CD4-positive, CD25-positive, alpha-beta regulatory T cell (primary cell): ENCODE measurements around the gene GCG. TPM values are rescaled to one million over a fixed set of nuclear protein-coding genes. Genes with fewer than 3 reads are reported as not detected.

ENCODE experiments used
- ATAC-seq, 2 donors: fragments of 150-1000 bp; cut with Tn5 transposase; one replicate each; pipeline ENCODE4 v1.10.0; 2021; ENCODE audit warnings: low read depth in 2 of 2, moderate number of reproducible peaks in 2 of 2, moderate library complexity in 1 of 2
- DNase-seq, 3 donors: peaks; one replicate each; pipeline versions ENCODE4 v3.0.0 to v3.0.0-alpha.2; 2012 to 2022; ENCODE audit warnings: mixed read lengths in 1 of 3
- H3K27ac ChIP-seq: one replicate; pipeline ENCODE4 v1.7.0; 2013; ENCODE audit warnings: mild to moderate bottlenecking, low read length; ENCODE audit not compliant: insufficient read depth, poor library complexity, severe bottlenecking
- H3K27me3 ChIP-seq: one replicate; pipeline ENCODE4 v1.7.0; 2013; ENCODE audit warnings: low read length; ENCODE audit not compliant: control insufficient read depth, insufficient read depth
- H3K36me3 ChIP-seq: one replicate; pipeline ENCODE4 v1.7.0; 2013; ENCODE audit warnings: mild to moderate bottlenecking, low read length, moderate library complexity; ENCODE audit not compliant: control insufficient read depth, insufficient read depth
- H3K4me1 ChIP-seq: 2 replicates; pipeline ENCODE4 v1.7.0; 2013; ENCODE audit warnings: mild to moderate bottlenecking, low read length; ENCODE audit not compliant: insufficient read depth, control insufficient read depth, poor library complexity, severe bottlenecking
- H3K4me3 ChIP-seq: one replicate; pipeline ENCODE4 v1.7.0; 2013; ENCODE audit warnings: low read depth, mild to moderate bottlenecking, low read length, moderate library complexity
- H3K9me3 ChIP-seq, 2 experiments: 1 replicate in 1 of 2; 2 replicates in 1 of 2; pipeline ENCODE4 v1.7.0; 2013; ENCODE audit warnings: low read length in 2 of 2, mild to moderate bottlenecking in 1 of 2, moderate library complexity in 1 of 2; ENCODE audit not compliant: control insufficient read depth in 2 of 2
- H3K27ac Mint-ChIP-seq, 3 donors: one replicate each; pipeline ENCODE4 v1.8.0; 2020 to 2022; ENCODE audit warnings: mild to moderate bottlenecking in 3 of 3, mixed read lengths in 3 of 3, moderate library complexity in 2 of 3
- H3K27me3 Mint-ChIP-seq: one replicate; pipeline ENCODE4 v1.8.0; 2022; ENCODE audit warnings: mild to moderate bottlenecking, mixed read lengths
- H3K36me3 Mint-ChIP-seq: one replicate; pipeline ENCODE4 v1.8.0; 2020; ENCODE audit warnings: mixed read lengths
- H3K4me1 Mint-ChIP-seq, 4 donors: one replicate each; pipeline ENCODE4 v1.8.0; 2020 to 2022; ENCODE audit warnings: mixed read lengths in 4 of 4, mild to moderate bottlenecking in 1 of 4
- H3K4me3 Mint-ChIP-seq, 4 donors: one replicate each; pipeline ENCODE4 v1.8.0; 2020 to 2022; ENCODE audit warnings: mild to moderate bottlenecking in 4 of 4, mixed read lengths in 4 of 4, moderate library complexity in 3 of 4
- H3K9me3 Mint-ChIP-seq, 7 donors: one replicate each; pipeline ENCODE4 v1.8.0; 2020 to 2022; ENCODE audit warnings: mixed read lengths in 7 of 7, mild to moderate bottlenecking in 3 of 7, moderate library complexity in 2 of 7
- polyA plus RNA-seq, 4 donors: library from polyadenylated mRNA; unstranded; fragments of 300-500 nt; fragmentation: Illumina TruSeq; gene quantifications; one replicate each; pipeline ENCODE4 v1.2.3, GENCODE V29; 2021
- total RNA-seq: library from RNA; stranded (reverse); gene quantifications from one replicate; pipeline ENCODE4 v1.2.3, GENCODE V29; 2022

The GCG gene
- total and polyA plus RNA-seq, 5 donors from 2014 or later, result not detected

- no peaks in the 10 kb centered on the region for H3K4me1 ChIP-seq
- no peak for DNase-seq
- Mint-ChIP-seq H3K9me3 (peaks cover 0 to 3% (median 0%) of the 10 kb centered on the region in 7 donors), H3K27me3 (peaks cover 9% of the 10 kb centered on the region), H3K36me3 (no peaks in the 10 kb centered on the region), H3K4me3 (no peak overlapping the region), H3K4me1 (no peaks in the 10 kb centered on the region), H3K27ac (no peak overlapping the region)
- H3K36me3 ChIP-seq, result no peaks in the 10 kb centered on the region
- H3K27me3 ChIP-seq, result no peaks in the 10 kb centered on the region
- no peaks in the 10 kb centered on the region for H3K9me3 ChIP-seq
- no peak for ATAC-seq
- no peak overlapping the region for H3K4me3 ChIP-seq
- no peak overlapping the region for H3K27ac ChIP-seq
Measured at GRCh38 chr2:162184821-162185450, 32.9 kb upstream of the GCG start.

GRCh38 chr2:162184359-162184758, 32.3 kb upstream of the GCG start:
- H3K4me3 Mint-ChIP-seq, result no peak overlapping the region
- no peaks in the 10 kb centered on the region for H3K36me3 Mint-ChIP-seq
- no peaks in the 10 kb centered on the region for H3K4me1 Mint-ChIP-seq
- Histone ChIP-seq H3K9me3 (no peaks in the 10 kb centered on the region), H3K27ac (no peak overlapping the region), H3K36me3 (no peaks in the 10 kb centered on the region), H3K4me1 (no peaks in the 10 kb centered on the region), H3K27me3 (no peaks in the 10 kb centered on the region), H3K4me3 (no peak overlapping the region)
- peak overlapping the region in 1 of 3 donors; percentile 30 for H3K27ac Mint-ChIP-seq
- DNase-seq, result no peak
- H3K9me3 Mint-ChIP-seq, result peaks cover 0 to 3% (median 0%) of the 10 kb centered on the region in 7 donors
- no peak for ATAC-seq
- peaks cover 9% of the 10 kb centered on the region for H3K27me3 Mint-ChIP-seq

- DNase-seq (no peak), ATAC-seq (no peak)
- Mint-ChIP-seq H3K4me3 (no peak overlapping the region), H3K36me3 (no peaks in the 10 kb centered on the region), H3K27ac (no peak overlapping the region), H3K9me3 (peaks cover 0 to 3% (median 0%) of the 10 kb centered on the region in 7 donors), H3K27me3 (peaks cover 11% of the 10 kb centered on the region), H3K4me1 (no peaks in the 10 kb centered on the region)
- Histone ChIP-seq H3K4me3 (no peak overlapping the region), H3K27me3 (no peaks in the 10 kb centered on the region), H3K36me3 (no peaks in the 10 kb centered on the region), H3K4me1 (no peaks in the 10 kb centered on the region), H3K27ac (no peak overlapping the region), H3K9me3 (no peaks in the 10 kb centered on the region)
Measured at GRCh38 chr2:162182395-162182794, 30.3 kb upstream of the GCG start.

- Histone ChIP-seq H3K4me3 (no peak overlapping the region), H3K9me3 (no peaks in the 10 kb centered on the region), H3K4me1 (no peaks in the 10 kb centered on the region), H3K36me3 (no peaks in the 10 kb centered on the region), H3K27ac (no peak overlapping the region), H3K27me3 (no peaks in the 10 kb centered on the region)
- Mint-ChIP-seq H3K27ac (no peak overlapping the region), H3K9me3 (peaks cover 0 to 3% (median 0%) of the 10 kb centered on the region in 7 donors), H3K36me3 (no peaks in the 10 kb centered on the region), H3K27me3 (peaks cover 21% of the 10 kb centered on the region), H3K4me1 (no peaks in the 10 kb centered on the region), H3K4me3 (no peak overlapping the region)
- ATAC-seq (no peak), DNase-seq (no peak)
Measured at GRCh38 chr2:162177301-162177700, 25.3 kb upstream of the GCG start.

GRCh38 chr2:162175714-162176113, 23.7 kb upstream of the GCG start:
- Mint-ChIP-seq H3K9me3 (peaks cover 0 to 3% (median 0%) of the 10 kb centered on the region in 7 donors), H3K36me3 (no peaks in the 10 kb centered on the region), H3K4me3 (no peak overlapping the region), H3K4me1 (no peaks in the 10 kb centered on the region), H3K27ac (peak overlapping the region in 1 of 3 donors; percentile 58), H3K27me3 (peaks cover 24% of the 10 kb centered on the region)
- Histone ChIP-seq H3K4me3 (no peak overlapping the region), H3K9me3 (no peaks in the 10 kb centered on the region), H3K36me3 (no peaks in the 10 kb centered on the region), H3K27ac (no peak overlapping the region), H3K27me3 (no peaks in the 10 kb centered on the region), H3K4me1 (no peaks in the 10 kb centered on the region)
- DNase-seq, result no peak
- ATAC-seq, result no peak

- Mint-ChIP-seq H3K4me1 (no peaks in the 10 kb centered on the region), H3K4me3 (no peak overlapping the region), H3K27me3 (peaks cover 26% of the 10 kb centered on the region), H3K27ac (no peak overlapping the region), H3K9me3 (no peaks in the 10 kb centered on the region), H3K36me3 (no peaks in the 10 kb centered on the region)
- Histone ChIP-seq H3K27me3 (no peaks in the 10 kb centered on the region), H3K4me3 (no peak overlapping the region), H3K36me3 (no peaks in the 10 kb centered on the region), H3K4me1 (no peaks in the 10 kb centered on the region), H3K27ac (no peak overlapping the region), H3K9me3 (no peaks in the 10 kb centered on the region)
- DNase-seq, result no peak
- ATAC-seq, result no peak
Measured at GRCh38 chr2:162174746-162175145, 22.7 kb upstream of the GCG start.

- no peaks in the 10 kb centered on the region for H3K36me3 Mint-ChIP-seq
- Histone ChIP-seq H3K4me1 (no peaks in the 10 kb centered on the region), H3K27me3 (no peaks in the 10 kb centered on the region), H3K9me3 (no peaks in the 10 kb centered on the region), H3K27ac (no peak overlapping the region), H3K36me3 (no peaks in the 10 kb centered on the region), H3K4me3 (no peak overlapping the region)
- H3K9me3 Mint-ChIP-seq, result no peaks in the 10 kb centered on the region
- H3K27ac Mint-ChIP-seq, result no peak overlapping the region
- ATAC-seq, result no peak
- no peak overlapping the region for H3K4me3 Mint-ChIP-seq
- no peak for DNase-seq
- H3K27me3 Mint-ChIP-seq, result peaks cover 33% of the 10 kb centered on the region
- no peaks in the 10 kb centered on the region for H3K4me1 Mint-ChIP-seq
Measured at GRCh38 chr2:162172802-162173370, 20.8 kb upstream of the GCG start.

GRCh38 chr2:162166745-162167144, 14.7 kb upstream of the GCG start:
- ATAC-seq (no peak), DNase-seq (no peak)
- no peaks in the 10 kb centered on the region for H3K36me3 ChIP-seq
- peaks cover 28% of the 10 kb centered on the region for H3K27me3 Mint-ChIP-seq
- H3K4me1 Mint-ChIP-seq, result no peaks in the 10 kb centered on the region
- H3K9me3 Mint-ChIP-seq, result no peaks in the 10 kb centered on the region
- no peaks in the 10 kb centered on the region for H3K9me3 ChIP-seq
- peaks cover 7% of the 10 kb centered on the region for H3K27me3 ChIP-seq
- H3K4me3 Mint-ChIP-seq, result no peak overlapping the region
- H3K36me3 Mint-ChIP-seq, result no peaks in the 10 kb centered on the region
- H3K4me1 ChIP-seq, result no peaks in the 10 kb centered on the region
- no peak overlapping the region for H3K27ac Mint-ChIP-seq
- no peak overlapping the region for H3K4me3 ChIP-seq
- no peak overlapping the region for H3K27ac ChIP-seq
